Stimulated activated CD8-positive, alpha-beta memory T cell treated with anti-CD3 and anti-CD28 coated beads, Interleukin-4, amount 100 ng/mL, for 1 hour (primary cell): ENCODE data around the gene MAPKAP1.
"Not testable (repeated sequence)": the region's sequence is repeated elsewhere in the genome, so short reads cannot be mapped to it uniquely, and the experiment has no call there.

Source experiments
- DNase-seq, 2 donors: peaks; one replicate each; pipeline ENCODE4 v3.0.0-alpha.2; 2020; ENCODE audit warnings: low read depth in 2 of 2, low spot score in 1 of 2

MAPKAP1 gene

GRCh38 chr9:125568621-125569020, 138.4 kb downstream of the MAPKAP1 start:
- no peak for DNase-seq

GRCh38 chr9:125566051-125566450, 141.0 kb downstream of the MAPKAP1 start:
- DNase-seq = not testable (repeated sequence)

- DNase-seq = no peak
These were observed 141.9 kb downstream of the MAPKAP1 start for GRCh38 chr9:125565126-125565525.

- DNase-seq = no peak
These were observed 142.4 kb downstream of the MAPKAP1 start for GRCh38 chr9:125564631-125565030.

- DNase-seq = no peak
These were observed 145.4 kb downstream of the MAPKAP1 start for GRCh38 chr9:125561509-125562148.

GRCh38 chr9:125559894-125560293, 147.1 kb downstream of the MAPKAP1 start:
- DNase-seq = no peak

- DNase-seq = no peak
These were observed 147.8 kb downstream of the MAPKAP1 start for GRCh38 chr9:125559194-125559593.

- DNase-seq = peak; percentile 3 to 17
These were observed 148.4 kb downstream of the MAPKAP1 start for GRCh38 chr9:125558453-125559092.

GRCh38 chr9:125556046-125556721, 150.8 kb downstream of the MAPKAP1 start:
- DNase-seq = no peak

- no peak for DNase-seq
These were observed 152.3 kb downstream of the MAPKAP1 start for GRCh38 chr9:125554726-125555125.

- DNase-seq = no peak
These were observed 155.2 kb downstream of the MAPKAP1 start for GRCh38 chr9:125551781-125552180.

GRCh38 chr9:125549891-125550885, 156.8 kb downstream of the MAPKAP1 start:
- no peak for DNase-seq

GRCh38 chr9:125549465-125549871, 157.5 kb downstream of the MAPKAP1 start:
- no peak for DNase-seq

- no peak for DNase-seq
These were observed 158.0 kb downstream of the MAPKAP1 start for GRCh38 chr9:125549039-125549438.

GRCh38 chr9:125548141-125548540, 158.9 kb downstream of the MAPKAP1 start:
- no peak for DNase-seq

GRCh38 chr9:125547368-125547767, 159.6 kb downstream of the MAPKAP1 start:
- DNase-seq = no peak

- DNase-seq = no peak
These were observed 161.2 kb downstream of the MAPKAP1 start for GRCh38 chr9:125545845-125546244.

- no peak for DNase-seq
These were observed 161.9 kb downstream of the MAPKAP1 start for GRCh38 chr9:125544988-125545651.

- no peak for DNase-seq
These were observed 162.5 kb downstream of the MAPKAP1 start for GRCh38 chr9:125544484-125544883.

- DNase-seq = no peak
These were observed 165.2 kb downstream of the MAPKAP1 start for GRCh38 chr9:125541840-125542243.

- DNase-seq = no peak
These were observed 166.5 kb downstream of the MAPKAP1 start for GRCh38 chr9:125540497-125540896.
